K562 (cell line): Measurements from ENCODE around the gene GBF1. TPM values are rescaled to one million over a fixed set of nuclear protein-coding genes. Genes with fewer than 3 reads are reported as not detected.

ENCODE experiments used
- C11orf30 ChIP-seq: fragments of 450-650 bp; IDR thresholded peaks from 2 replicates; pipeline ENCODE4 v1.6.1; 2016; ENCODE audit warnings: low read depth, mild to moderate bottlenecking
- IFI16 ChIP-seq: fragments of 250-450 bp; sonication (Bioruptor Pico); IDR thresholded peaks from 2 replicates; pipeline ENCODE4 v2.1.2; 2022; ENCODE audit warnings: mild to moderate bottlenecking, inconsistent platforms
- KLF16 ChIP-seq: IDR thresholded peaks from 2 replicates; pipeline ENCODE4 v1.6.1; 2016; ENCODE audit warnings: antibody characterized with exemption
- MAZ ChIP-seq, 2 experiments: fragments of 450-650 bp in 1 of 2; sonication (generic) in 1 of 2; formaldehyde crosslinking; IDR thresholded peaks in 1 of 2; conservative IDR thresholded peaks in 1 of 2; 2 replicates each; pipeline versions ENCODE4 v1.4.0 to v1.5.0; 2020; ENCODE audit warnings: mild to moderate bottlenecking in 1 of 2, missing genetic modification reagents in 1 of 2
- MIER1 ChIP-seq: fragments of 450-650 bp; IDR thresholded peaks from 2 replicates; pipeline ENCODE4 v1.6.1; 2016; ENCODE audit warnings: antibody characterized with exemption, mild to moderate bottlenecking, low read depth
- NRF1 ChIP-seq, 2 experiments: fragments of 450-650 bp; IDR thresholded peaks in 1 of 2; conservative IDR thresholded peaks in 1 of 2; 2 replicates each; pipeline ENCODE4 v1.6.1; 2014; ENCODE audit warnings: mild to moderate bottlenecking in 2 of 2
- PHB2 ChIP-seq: fragments of 450-650 bp; IDR thresholded peaks from 2 replicates; pipeline ENCODE4 v1.6.1; 2017; ENCODE audit warnings: low read depth
- SP1 ChIP-seq: sonication (generic); formaldehyde crosslinking; IDR thresholded peaks from 2 replicates; pipeline ENCODE4 v1.8.1; 2022; ENCODE audit warnings: mild to moderate bottlenecking, missing genetic modification reagents
- TAF1 ChIP-seq: IDR thresholded peaks from 2 replicates; pipeline ENCODE4 v1.6.1; 2011; ENCODE audit warnings: mild to moderate bottlenecking, low read length, moderate library complexity; ENCODE audit not compliant: insufficient read depth, control insufficient read depth, severe bottlenecking; ENCODE audit errors: extremely low read depth
- TBP ChIP-seq: optimal IDR thresholded peaks from 2 replicates; pipeline ENCODE3; 2011; ENCODE audit warnings: low read depth, low read length, improper control_type of control experiment
- TEAD1 ChIP-seq, 2 experiments: fragments of 450-650 bp in 1 of 2; sonication (generic) in 1 of 2; formaldehyde crosslinking; IDR thresholded peaks; 2 replicates each; pipeline versions ENCODE4 v1.4.0 to v1.8.0; 2020 to 2022; ENCODE audit warnings: mild to moderate bottlenecking in 2 of 2, missing genetic modification reagents in 1 of 2
- ZBTB11 ChIP-seq, 3 experiments: fragments of 200-800 bp in 1 of 3; fragments of 250-450 bp in 1 of 3; fragments of 450-650 bp in 1 of 3; sonication (Bioruptor Pico) in 1 of 3; sonication (Bioruptor generic) in 1 of 3; formaldehyde crosslinking in 1 of 3; IDR thresholded peaks; 2 replicates each; pipeline versions ENCODE4 v1.6.1 to v1.8.0; 2016 to 2022; ENCODE audit warnings: mild to moderate bottlenecking in 2 of 3, missing genetic modification characterization in 2 of 3, missing compliant biosample characterization in 1 of 3, moderate library complexity in 1 of 3
- ZBTB26 ChIP-seq: fragments of 450-650 bp; formaldehyde crosslinking; IDR thresholded peaks from 2 replicates; pipeline ENCODE4 v1.4.0; 2022; ENCODE audit warnings: missing genetic modification characterization
- ZNF197 ChIP-seq: fragments of 200-800 bp; sonication (Bioruptor generic); IDR thresholded peaks from 2 replicates; pipeline ENCODE4 v1.6.1; 2016; ENCODE audit warnings: low read depth, missing genetic modification characterization, missing compliant biosample characterization
- ZNF239 ChIP-seq: fragments of 250-450 bp; sonication (Bioruptor Pico); IDR thresholded peaks from 2 replicates; pipeline ENCODE4 v1.4.0; 2020; ENCODE audit warnings: mild to moderate bottlenecking
- ZNF347 ChIP-seq: fragments of 450-650 bp; formaldehyde crosslinking; IDR thresholded peaks from 2 replicates; pipeline ENCODE4 v1.4.0; 2020; ENCODE audit warnings: low read depth, mild to moderate bottlenecking, moderate library complexity
- polyA plus RNA-seq, 8 experiments: library from polyadenylated mRNA; depleted of rRNA in 4 of 8; stranded (reverse) in 5 of 8; unstranded in 3 of 8; fragments of >200 nt; fragmentation: Nextera tagmentation in 2 of 8; fragmentation: Illumina TruSeq in 1 of 8; extraction: Ambion mirVana in 2 of 8; extraction: Trizol in 1 of 8; gene quantifications; 2 replicates each; pipeline versions ENCODE4 v1.2.1 to v1.2.3, GENCODE V29; 2011 to 2014; ENCODE audit warnings: inconsistent platforms in 1 of 8, missing spikeins in 1 of 8
- total RNA-seq, 7 experiments: library from RNA; depleted of rRNA in 6 of 7; stranded (reverse); fragments of >200 nt in 6 of 7; fragmentation: Illumina TruSeq in 2 of 7; extraction: Trizol in 2 of 7; gene quantifications; 2 replicates each; pipeline versions ENCODE4 v1.2.1 to v1.2.3, GENCODE V29; 2011 to 2021; ENCODE audit warnings: low replicate concordance in 1 of 7
- TF ChIP-seq, protein P1 (sequence below): sonication (generic); formaldehyde crosslinking; IDR thresholded peaks from 2 replicates; pipeline ENCODE4 v1.8.0; 2022; ENCODE audit warnings: missing genetic modification reagents, mild to moderate bottlenecking, moderate library complexity, borderline replicate concordance
- TF ChIP-seq, protein P2 (sequence below): sonication (generic); formaldehyde crosslinking; IDR thresholded peaks from 2 replicates; pipeline ENCODE4 v1.8.0; 2022; ENCODE audit warnings: mild to moderate bottlenecking, missing genetic modification reagents

Gene GBF1
- total and polyA plus RNA-seq, 9 of the 15 experiments (the other 6 are each of a cell fraction or from before 2014, with no cell fraction given): 0.69 to 28.0 (median 10.3) TPM

DNA sequence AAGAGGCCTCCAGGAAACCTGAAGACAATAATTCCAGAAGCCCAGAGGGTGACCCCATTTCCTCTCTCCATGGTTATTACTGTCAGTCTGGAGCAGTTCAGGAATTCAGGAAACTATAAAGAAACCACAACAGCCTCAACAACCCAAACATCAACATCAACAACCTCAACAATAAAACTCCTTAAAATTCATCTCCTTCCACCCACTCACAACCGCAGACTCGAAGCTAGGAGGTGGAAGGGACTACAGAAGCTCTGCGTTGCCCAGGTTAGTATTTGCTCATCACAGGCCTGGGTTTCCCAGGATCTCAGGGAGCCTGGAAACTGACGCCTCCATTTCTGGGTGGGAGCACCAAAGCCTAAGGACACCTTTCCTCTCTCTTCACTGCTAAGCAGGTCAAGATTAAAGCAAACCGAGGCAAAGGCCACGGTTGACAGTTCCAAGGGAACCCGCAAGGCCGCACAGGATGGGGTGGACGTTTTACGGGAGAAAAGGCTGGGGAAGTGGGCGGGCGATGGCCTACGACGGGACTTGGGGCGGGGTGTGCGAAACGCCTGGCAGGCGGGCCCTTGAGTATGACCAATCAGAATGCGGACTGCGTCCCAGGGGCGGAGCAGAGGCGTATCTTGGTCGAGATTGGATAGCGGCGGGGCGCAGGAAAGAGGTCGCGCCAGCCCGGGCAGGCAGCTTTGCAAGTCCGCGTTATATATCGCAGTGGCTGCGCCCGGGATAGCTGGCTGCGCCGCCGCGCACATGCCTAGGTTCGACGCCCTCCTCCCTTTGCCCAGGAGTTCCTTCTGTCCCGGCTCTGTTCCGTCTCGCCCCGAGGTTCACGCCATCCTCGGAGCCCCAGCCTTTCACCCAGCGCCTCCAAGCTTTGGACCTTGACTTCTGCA is 19.4 kb upstream of the GBF1 start, which contains the start of gene ELOVL3 (continued):
- TF ChIP-seq ZBTB26 (CRISPR knock-in tag) (no peak), NRF1 (conservative IDR thresholded peaks at IDR 0.05 in 1 of 2, IDR thresholded peaks at IDR 0.05 in 1 of 2) (peak; percentile 81 to 84), C11orf30 (no peak), KLF16 (no peak), MIER1 (no peak), IFI16 (no peak), MAZ (CRISPR knock-in tag; conservative IDR thresholded peaks at IDR 0.05 in 1 of 2, IDR thresholded peaks at IDR 0.05 in 1 of 2) (peak in 1 of 2 experiments; percentile 48; a peak in 2 of 4 replicates), ZNF347 (CRISPR knock-in tag) (no peak), TEAD1 (CRISPR knock-in tag; IDR thresholded peaks at IDR 0.05) (peak in 1 of 2 experiments; percentile 52; a peak in 1 of 4 replicates), PHB2 (no peak), ZBTB11 (CRISPR knock-in tag; IDR thresholded peaks at IDR 0.05) (0 out of 6 replicates have a peak, but pooled peaks of 1 of the 3 experiments have one; percentile 44), SP1 (CRISPR knock-in tag) (peak; percentile 78), ZNF197 (no peak), TAF1 (peak; percentile 13), ZNF239 (no peak), TBP (peak; percentile 72)
- TF ChIP-seq, protein P1, sequence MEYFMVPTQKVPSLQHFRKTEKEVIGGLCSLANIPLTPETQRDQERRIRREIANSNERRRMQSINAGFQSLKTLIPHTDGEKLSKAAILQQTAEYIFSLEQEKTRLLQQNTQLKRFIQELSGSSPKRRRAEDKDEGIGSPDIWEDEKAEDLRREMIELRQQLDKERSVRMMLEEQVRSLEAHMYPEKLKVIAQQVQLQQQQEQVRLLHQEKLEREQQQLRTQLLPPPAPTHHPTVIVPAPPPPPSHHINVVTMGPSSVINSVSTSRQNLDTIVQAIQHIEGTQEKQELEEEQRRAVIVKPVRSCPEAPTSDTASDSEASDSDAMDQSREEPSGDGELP (CRISPR knock-in tag): peak; percentile 80
- TF ChIP-seq, protein P2, sequence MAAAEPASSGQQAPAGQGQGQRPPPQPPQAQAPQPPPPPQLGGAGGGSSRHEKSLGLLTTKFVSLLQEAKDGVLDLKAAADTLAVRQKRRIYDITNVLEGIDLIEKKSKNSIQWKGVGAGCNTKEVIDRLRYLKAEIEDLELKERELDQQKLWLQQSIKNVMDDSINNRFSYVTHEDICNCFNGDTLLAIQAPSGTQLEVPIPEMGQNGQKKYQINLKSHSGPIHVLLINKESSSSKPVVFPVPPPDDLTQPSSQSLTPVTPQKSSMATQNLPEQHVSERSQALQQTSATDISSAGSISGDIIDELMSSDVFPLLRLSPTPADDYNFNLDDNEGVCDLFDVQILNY (CRISPR knock-in tag): peak; percentile 68; the same call in 1 of the 2 replicates
